ENCODE data around the gene SMPDL3A.

The SMPDL3A gene

DNA sequence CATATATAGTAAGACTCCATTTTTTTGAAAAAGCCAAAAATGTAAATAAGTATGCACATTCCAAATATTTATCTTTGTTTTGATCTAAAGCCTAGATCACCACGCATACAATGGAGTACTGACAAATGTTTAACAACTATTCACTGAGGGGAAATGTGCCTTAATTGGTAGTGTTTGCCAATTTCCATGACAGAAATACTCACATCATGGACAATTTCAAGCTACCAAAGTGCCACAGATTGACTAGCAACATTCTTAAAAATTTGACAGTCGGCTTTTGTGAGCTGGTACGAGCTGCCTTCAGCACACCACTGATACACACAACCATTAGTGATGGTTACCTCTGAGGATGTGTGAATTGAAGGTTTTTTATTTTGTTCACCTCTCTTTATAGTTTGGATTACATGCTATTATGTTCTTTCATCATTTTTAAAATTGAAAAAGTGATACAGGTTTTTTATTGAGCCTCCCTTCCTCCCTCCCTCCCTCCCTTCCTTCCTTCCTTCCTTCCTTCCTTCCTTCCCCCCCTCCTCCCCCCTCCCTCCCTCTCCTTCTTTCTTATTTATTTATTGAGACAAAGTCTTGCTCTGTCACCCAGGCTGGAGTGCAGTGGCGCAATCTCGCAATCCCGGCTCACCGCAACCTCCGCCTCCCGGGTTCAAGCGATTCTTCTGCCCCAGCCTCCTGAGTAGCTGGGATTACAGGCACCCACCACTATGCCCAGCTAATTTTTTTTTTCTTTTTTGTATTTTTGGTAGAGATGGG lies 19.2 kb downstream of the SMPDL3A start:
- FAIRE-seq = no peak

DNA sequence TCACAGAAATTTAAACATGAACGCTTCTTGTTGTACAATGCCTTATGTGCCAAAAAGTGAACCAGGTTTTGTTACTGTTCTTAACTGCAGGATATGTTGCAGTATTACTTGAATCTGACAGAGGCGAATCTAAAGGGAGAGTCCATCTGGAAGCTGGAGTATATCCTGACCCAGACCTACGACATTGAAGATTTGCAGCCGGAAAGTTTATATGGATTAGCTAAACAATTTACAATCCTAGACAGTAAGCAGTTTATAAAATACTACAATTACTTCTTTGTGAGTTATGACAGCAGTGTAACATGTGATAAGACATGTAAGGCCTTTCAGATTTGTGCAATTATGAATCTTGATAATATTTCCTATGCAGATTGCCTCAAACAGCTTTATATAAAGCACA lies 19.9 kb downstream of the SMPDL3A start:
- FAIRE-seq = no peak

DNA sequence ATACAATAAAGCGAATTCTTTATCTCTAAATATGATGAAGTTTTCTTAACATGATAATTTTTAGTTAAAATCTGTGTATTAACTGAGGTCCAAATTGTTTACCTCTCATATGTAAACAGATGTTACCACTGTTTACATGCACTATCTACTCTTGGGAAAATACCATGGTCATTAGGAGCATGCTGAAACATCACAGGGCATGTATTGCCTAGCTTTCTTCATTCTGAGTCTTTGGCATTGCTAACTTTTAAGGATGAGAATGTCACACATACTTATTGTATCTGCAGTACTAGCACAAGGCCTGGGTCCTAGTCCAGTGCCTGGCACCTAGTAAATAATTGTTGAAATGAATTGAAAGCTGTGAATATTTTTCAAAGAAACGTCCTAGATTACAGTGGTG lies 20.6 kb downstream of the SMPDL3A start:
- no peak for FAIRE-seq

DNA sequence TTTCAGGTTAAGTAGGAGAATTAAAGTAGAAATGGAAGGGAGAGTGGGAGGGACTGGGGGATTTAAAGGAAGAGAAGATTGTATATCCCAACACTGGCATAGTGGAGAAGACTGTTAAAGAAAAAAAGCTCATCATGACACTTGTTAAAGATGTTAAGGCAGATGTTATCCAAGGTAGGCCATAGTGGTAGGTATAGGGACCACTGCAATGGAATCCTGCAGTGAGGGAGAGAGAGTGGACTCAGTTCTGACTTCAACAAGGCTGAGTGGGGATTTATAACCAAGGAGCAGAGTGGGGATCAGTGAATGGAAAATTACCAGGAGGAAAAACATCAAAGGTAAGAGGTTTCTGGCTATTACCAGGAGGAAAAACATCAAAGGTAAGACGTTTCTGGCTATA lies 21.1 kb downstream of the SMPDL3A start:
- FAIRE-seq = no peak

DNA sequence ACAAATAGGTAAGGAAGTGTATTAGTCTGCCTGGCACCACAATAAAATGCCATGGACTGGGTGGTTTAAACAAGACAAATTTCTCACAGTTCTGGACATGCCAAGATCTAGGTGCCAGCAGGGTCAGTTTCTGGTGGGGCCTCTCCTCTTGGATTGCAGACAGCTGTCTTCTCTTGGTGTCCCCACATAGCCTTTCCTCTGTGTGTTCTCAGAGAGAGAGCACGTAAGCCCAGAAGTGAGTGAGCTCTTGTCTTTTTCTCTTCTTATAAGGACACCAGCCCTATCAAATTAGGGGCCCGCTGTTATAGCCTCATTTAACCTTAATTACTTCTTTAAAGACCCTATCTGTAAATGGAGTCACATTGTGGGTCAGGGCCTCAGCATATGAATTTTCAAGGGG lies 28.3 kb downstream of the SMPDL3A start:
- no peak for FAIRE-seq

DNA sequence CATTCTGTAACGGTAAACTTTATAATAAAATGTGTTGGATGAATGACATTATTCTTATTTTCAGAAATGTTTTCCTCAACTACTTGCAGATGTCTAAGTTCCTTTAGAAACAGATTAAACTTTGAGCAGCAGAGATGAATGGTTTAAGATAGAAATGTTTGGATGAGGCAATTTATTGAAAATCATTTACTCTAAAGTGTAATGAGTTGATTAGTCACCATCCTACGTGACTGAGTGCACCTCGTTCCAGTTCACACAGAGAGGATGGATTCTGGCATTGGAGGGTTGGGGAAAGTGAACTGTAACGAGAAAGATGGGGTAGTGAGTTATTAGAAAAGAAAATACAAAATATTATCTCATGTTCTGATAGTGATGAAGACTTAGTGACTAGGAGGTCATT lies 28.7 kb downstream of the SMPDL3A start:
- no peak for FAIRE-seq

DNA sequence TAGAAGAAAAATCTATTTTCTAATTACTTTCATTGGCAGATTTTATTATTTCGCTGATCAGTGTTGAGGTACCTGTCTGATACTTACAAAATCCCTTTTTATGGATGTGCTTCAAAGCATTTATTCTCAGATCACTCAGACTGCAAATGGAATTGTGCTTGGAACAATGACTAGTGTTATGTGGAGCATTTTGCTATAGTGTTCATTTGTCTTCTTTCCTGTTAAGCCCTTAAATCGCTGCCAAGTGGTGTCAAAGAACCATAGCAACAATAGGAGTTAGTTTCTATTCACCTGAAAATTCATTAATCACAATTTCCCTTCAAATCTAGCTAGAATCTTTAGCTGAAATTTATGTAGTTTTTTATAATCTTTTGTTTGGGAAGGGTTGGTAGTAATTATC lies 29.8 kb downstream of the SMPDL3A start:
- FAIRE-seq = no peak

DNA sequence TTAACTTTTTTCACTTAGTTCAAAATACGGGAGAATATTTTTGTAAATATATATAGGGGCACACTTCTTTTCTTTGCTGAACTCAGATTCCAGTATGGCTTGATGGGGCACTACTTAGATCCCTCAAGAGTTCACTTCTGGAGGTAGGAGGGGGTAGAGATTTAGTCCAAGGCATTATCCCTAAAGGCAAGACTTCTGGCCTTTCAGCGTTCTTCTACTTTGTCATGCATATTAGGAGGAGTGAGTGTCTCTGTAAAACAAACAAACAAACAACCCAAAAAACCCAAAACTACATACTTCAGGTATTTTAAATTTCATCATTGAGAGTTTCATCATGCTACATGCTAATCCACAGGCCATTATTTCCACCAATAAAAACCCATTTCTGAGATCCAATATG lies 32.0 kb downstream of the SMPDL3A start:
- no peak for FAIRE-seq

DNA sequence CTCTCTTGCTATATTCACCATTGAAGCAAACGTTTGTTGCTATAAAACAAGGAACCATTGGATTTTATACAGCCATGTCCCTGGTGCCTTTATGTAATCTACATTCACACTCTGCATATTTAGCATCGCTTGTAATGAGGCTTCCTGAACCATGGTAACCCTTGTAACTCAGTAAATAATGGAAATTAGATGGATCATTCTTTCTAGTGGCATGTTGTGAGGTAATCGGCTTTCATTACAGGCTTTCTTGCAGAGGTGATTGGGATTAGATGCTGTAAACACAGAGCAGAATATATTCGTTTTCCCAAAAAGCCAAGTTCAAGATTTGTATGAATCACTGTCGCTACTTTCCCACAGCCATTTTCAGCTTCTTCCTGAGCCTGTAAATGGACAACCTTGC lies 36.1 kb downstream of the SMPDL3A start:
- no peak for FAIRE-seq

DNA sequence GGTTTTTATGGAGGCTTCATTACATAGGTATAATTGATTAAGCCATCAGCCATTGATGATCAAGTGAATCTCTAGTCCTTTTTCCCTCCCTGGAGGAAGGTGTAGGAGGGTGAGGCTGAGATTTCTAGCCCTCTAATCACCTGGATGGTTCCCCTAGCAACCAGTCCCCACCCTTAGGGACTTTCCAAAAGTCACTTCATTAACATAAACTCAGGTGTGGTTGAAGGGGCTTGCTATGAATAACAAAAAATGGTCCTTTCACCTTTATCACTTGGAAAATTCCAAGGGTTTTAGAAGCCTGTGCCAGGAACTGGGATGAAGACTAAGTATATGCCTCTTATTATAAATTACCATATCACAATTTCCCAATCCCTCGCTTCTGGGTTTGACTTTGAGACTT lies 40.4 kb downstream of the SMPDL3A start:
- no peak for FAIRE-seq

DNA sequence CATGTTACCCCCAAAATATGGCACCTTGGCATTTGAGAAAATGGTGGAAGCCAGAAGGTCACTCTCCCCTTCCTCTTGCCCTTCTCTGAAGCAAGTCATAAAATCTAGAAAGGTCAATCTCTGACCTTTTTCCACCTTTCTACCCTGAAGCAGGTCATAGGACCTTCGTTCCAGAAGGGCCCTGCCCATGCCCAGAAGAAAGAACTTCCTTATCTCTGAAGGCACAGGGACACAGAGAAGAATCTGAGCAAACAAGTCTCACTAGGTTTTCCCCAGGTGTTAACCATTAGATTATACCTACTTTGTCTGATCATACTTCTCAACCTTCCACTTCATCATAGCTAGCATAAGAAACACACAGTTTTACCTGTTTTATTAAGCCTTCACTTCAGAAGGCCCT lies 42.5 kb downstream of the SMPDL3A start:
- FAIRE-seq = no peak

DNA sequence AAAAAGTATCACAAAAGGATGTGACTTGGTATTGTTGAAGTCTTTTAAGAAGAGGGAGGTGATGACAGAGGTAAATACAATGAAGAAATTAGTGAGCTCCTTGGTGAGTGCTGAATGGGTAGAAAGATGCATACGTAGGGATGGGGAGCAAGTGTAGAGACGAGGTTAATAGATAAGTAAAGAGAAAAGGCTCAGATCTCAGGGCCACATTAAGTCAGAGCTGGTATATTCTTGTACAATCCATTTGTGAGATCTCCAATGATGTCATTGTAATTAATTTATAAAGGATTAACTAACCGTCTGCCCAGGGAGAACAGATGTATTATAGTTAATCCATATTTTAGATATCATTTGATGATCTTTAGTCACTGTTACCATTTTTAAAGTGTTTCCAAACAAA lies 43.4 kb downstream of the SMPDL3A start:
- no peak for FAIRE-seq

DNA sequence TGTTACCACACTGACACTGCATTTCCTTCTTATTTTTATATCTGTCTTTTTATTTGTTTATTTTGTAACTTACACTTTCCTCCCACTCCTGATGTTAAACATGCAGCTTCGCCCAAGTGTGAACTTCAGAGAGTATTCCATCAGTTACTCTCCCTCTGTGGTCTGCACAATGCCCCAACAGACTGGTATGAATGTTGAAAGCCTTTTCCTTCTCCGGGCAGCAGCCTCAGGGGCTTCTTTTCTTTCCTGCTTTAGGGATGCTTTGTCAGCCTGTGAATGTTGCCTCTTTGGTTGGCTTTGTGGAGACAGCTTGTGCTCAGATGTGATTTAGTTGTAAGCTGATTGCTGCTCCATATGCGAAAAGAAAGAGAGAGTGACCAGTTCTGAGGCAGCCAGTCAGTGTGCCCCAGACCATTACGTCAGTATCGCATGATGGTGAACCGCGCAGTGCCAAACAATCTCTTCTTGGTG lies 44.0 kb downstream of the SMPDL3A start:
- no peak for FAIRE-seq

DNA sequence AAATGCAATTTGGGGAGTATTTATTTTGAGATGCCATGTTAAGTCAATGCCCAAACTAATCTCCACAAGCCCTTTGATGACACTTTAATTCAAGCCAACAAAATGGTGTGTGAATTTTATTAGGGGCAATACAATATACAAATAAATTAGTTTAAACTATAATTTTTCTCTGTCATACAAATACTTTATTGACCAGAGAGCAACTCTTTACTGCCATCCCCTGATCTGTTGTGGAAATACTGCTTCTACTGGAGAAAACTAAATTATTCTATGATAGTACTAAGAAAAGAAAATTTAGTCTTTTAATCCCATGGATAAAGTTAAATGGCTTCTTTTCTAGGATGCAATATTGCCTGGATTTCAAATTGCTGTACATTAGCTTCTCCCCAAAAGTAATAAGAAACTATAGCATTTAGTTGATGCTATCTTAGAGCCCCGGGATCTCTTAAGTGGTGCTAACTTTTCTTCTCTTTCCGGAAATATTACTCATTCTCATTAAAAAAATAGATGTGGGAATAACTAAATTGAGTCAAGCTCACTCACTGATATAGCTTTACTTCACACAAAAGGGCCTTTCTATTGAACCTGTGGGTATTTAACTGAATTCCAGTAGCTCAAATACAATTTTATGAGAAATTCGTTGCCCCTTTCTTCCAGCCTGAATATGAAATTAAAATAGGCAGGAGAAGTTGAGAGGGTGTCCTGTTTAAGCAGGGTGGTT lies 49.2 kb downstream of the SMPDL3A start:
- peak; percentile 8 for FAIRE-seq

DNA sequence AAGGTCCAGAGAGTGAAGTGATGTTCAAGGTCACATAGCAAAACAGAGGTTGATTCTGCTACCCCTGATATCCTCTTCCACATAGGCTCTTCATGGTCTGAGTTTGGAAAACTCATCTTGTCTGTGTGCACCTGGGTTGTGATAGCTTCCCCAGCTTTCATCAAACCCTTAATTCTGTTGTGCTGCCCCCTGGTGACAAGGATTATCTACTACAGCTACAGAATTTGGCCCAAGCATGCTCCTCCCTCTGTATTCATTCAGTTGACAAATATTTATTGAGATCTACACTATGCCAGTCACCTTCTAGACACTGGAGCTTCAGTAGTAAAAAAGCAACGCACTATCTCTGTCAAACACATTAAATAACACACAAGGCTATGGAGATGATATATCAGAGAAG lies 50.4 kb downstream of the SMPDL3A start:
- peak; percentile 27 for FAIRE-seq

DNA sequence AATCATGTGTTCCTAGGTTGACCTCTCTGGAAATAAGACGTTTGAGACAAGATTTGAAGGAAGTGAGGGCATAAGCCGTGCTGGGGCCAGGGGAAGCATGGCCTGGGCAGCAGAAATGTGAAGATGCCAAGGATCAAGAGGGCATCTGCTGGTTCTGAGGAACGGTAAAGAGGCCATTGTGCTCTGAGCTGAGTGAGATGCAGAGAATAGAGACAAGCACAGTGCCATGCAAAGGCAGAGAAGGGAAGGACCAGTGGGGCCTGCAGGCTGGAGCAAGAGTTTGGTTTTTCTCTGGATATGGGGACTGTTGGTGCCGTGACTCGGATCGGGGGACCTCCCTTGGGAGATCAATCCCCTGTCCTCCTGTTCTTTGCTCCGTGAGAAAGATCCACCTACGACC lies 50.8 kb downstream of the SMPDL3A start:
- FAIRE-seq = no peak

DNA sequence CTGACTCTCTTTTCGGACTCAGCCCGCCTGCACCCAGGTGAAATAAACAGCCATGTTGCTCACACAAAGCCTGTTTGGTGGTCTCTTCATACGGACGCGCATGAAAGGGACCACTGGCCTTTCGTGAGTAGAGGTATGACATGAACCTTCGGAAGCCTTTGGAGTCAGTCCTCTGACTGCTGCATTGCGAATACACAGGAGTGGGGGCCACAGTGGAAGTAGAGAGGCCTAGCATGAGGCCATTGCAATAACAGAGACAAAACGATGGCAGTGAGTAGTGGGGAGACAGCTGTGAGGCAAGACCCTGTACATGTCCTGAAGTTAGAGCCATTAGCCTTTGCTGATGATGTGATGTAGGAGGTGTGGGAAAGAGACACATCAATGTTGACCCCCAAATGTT lies 56.4 kb downstream of the SMPDL3A start:
- no peak for FAIRE-seq

DNA sequence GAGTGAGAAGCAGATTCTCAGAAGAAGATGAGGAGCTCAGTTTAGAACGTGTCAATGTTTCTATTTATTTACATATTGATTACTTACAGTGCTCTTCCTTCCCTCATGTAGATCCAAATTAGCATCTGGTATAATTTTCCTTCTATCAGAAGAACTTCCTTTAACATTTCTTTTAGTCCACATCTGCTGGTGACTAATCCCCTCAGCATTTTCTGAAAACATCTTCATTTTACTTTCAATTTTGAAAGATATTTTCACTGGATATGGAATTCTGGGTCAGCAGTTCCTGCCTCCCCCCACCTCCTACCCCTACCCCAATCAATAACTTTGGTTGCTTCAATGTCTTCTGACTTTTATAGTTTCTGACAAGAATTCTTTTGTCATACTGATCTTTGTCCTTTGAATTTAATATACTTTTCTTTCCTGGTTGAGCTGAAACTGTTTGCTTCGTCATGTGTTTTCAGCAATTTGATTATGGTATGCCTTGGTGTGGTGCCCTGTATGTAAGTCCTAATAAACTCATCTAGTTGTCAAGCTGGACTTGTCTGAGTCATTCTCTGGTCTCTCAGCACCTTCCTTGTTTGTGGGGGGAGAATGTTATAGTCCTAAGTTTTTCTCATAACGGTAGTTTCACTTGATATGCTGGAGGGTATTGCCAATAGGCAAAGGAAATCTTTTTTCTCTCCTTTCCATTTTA lies 57.0 kb downstream of the SMPDL3A start:
- no peak for FAIRE-seq

DNA sequence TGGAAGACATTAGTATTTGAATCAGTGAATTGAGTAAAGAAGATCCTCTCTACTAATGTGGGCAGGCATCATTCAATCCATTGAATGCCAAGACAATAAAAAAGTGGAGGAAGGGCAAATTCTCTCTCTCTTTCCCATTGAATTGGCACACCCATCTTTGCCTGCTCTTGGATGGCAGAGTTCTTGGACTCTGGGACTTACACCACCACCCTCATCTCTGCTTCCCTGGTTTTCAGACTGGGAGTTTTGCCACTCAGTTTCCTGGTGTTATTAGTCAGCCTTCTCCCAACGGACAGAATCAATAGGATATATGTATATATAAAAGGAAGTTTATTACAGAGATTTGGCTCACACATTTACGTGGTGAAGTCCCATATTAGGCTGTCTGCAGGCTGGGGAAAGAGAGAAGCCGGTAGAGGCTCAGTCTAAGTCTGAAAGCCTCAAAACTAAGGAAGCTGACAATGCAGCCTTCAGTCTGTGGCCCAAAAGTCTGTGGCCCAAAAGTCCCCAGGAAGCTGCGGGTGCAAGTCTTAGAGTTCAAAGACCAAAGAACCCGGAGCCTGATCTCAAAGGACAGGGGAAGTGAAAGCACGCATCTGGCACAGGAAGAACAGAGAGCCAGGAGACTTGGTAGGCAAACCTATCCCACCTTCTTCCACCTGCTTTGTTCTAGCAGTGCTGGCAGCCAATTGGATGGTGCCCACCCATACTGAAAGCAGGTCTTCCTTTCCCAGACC lies 64.4 kb downstream of the SMPDL3A start:
- no peak for FAIRE-seq
